Upper lobe of right lung (tissue), 1 donor: ENCODE results near the gene STAMBP. TPM values are rescaled to one million over a fixed set of nuclear protein-coding genes. Genes with fewer than 3 reads are reported as not detected.

ENCODE experiments used
- ATAC-seq: fragments of 200-7000 bp; cut with Tn5 transposase; one replicate; pipeline ENCODE4 v1.9.1; 2020; ENCODE audit warnings: mild to moderate bottlenecking, moderate library complexity
- DNase-seq: peaks from one replicate; pipeline ENCODE4 v3.0.0-alpha.2; 2020
- H3K27ac ChIP-seq: fragments of 200-600 bp; one replicate; pipeline ENCODE4 v1.8.0; 2022
- H3K27me3 ChIP-seq: fragments of 200-600 bp; one replicate; pipeline ENCODE4 v1.8.0; 2022; ENCODE audit warnings: mild to moderate bottlenecking
- H3K36me3 ChIP-seq: fragments of 200-600 bp; one replicate; pipeline ENCODE4 v1.8.0; 2022
- H3K4me1 ChIP-seq: fragments of 200-600 bp; one replicate; pipeline ENCODE4 v1.8.0; 2022
- H3K4me3 ChIP-seq: fragments of 200-600 bp; one replicate; pipeline ENCODE4 v1.8.0; 2022; ENCODE audit warnings: mild to moderate bottlenecking
- H3K9me3 ChIP-seq: fragments of 200-600 bp; one replicate; pipeline ENCODE4 v1.8.0; 2022
- intact Hi-C: fragments of 100-400 bp; cut with DNase I; formaldehyde crosslinking; loops from one replicate; pipeline ENCODE4 v1.11.0; 2022
- total RNA-seq: library from RNA; stranded (reverse); fragmentation: NEBNext Ultra II Directional; extraction: Animal tissue kit (Norgen Biotek cat#: 25700); gene quantifications from one replicate; pipeline ENCODE4 v1.2.1, GENCODE V29; 2021
- TF ChIP-seq, protein P1 (sequence below): fragments of 200-600 bp; IDR thresholded peaks from one replicate; pipeline ENCODE4 v1.8.0; 2022; ENCODE audit warnings: antibody characterized with exemption
- donor health status: DM: no; HTN: yes; CAD: no; lungs with severe emphysema.

STAMBP gene
- total RNA-seq, 1 donor from 2014 or later = 29.9 TPM

GRCh38 chr2:73850009-73850408 is 21.2 kb downstream of the STAMBP start:
- no peaks in the 10 kb centered on the region for H3K4me1 ChIP-seq
- H3K9me3 ChIP-seq = no peaks in the 10 kb centered on the region
- ATAC-seq (no peak), DNase-seq (no peak)
- no peaks in the 10 kb centered on the region for H3K27me3 ChIP-seq
- H3K27ac ChIP-seq = no peak overlapping the region
- peaks cover 98% of the 10 kb centered on the region for H3K36me3 ChIP-seq
- TF ChIP-seq, protein P1, sequence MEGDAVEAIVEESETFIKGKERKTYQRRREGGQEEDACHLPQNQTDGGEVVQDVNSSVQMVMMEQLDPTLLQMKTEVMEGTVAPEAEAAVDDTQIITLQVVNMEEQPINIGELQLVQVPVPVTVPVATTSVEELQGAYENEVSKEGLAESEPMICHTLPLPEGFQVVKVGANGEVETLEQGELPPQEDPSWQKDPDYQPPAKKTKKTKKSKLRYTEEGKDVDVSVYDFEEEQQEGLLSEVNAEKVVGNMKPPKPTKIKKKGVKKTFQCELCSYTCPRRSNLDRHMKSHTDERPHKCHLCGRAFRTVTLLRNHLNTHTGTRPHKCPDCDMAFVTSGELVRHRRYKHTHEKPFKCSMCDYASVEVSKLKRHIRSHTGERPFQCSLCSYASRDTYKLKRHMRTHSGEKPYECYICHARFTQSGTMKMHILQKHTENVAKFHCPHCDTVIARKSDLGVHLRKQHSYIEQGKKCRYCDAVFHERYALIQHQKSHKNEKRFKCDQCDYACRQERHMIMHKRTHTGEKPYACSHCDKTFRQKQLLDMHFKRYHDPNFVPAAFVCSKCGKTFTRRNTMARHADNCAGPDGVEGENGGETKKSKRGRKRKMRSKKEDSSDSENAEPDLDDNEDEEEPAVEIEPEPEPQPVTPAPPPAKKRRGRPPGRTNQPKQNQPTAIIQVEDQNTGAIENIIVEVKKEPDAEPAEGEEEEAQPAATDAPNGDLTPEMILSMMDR = no peak
- intact Hi-C loops = no loop called here
- no peak overlapping the region for H3K4me3 ChIP-seq

DNA sequence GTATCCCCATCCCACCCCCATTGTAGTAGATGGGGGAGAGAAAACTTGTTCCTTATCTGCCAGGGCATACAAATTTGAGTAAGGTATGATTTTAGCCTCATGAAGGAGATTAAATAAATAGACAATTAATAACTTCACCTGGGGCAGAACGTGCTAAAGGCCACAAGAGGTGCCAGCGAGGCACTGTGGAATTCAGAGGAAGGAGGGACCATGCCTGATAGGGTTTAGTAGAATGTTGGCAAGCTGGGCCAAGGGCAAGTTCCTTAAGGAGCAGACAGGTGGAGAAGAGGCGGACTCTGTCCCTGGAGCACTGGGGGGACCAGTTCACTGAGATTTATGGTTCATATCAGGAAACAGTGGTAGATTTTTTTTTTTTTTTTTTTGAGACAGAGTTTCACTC is 22.5 kb downstream of the STAMBP start:
- Histone ChIP-seq H3K9me3 (no peaks in the 10 kb centered on the region), H3K4me3 (no peak overlapping the region), H3K27ac (no peak overlapping the region), H3K36me3 (peaks cover 98% of the 10 kb centered on the region), H3K4me1 (no peaks in the 10 kb centered on the region), H3K27me3 (no peaks in the 10 kb centered on the region)
- intact Hi-C loops = no loop called here
- DNase-seq = no peak
- TF ChIP-seq, protein P1 = no peak
- ATAC-seq = peak; percentile 14

DNA sequence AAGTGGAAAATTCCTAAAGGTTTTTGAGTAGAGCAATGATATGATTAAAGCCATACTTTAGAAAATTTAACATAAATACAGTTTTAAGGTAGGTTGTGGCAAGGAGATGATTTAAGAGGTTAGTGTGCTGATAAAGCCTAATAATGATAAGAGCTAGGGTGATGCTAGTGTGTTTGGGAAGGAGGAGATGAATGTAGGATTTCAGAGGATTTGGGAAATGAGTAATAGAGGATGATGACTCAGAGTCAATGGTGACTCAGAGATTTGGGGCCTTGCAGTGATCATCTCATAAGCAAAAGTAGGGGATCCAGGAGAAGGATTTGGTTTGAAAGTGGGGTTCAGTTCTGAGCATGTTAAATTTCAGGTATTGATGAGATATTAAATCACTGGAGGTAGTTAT is 23.3 kb downstream of the STAMBP start:
- H3K27ac ChIP-seq = no peak overlapping the region
- H3K4me1 ChIP-seq = no peaks in the 10 kb centered on the region
- H3K9me3 ChIP-seq = no peaks in the 10 kb centered on the region
- peaks cover 97% of the 10 kb centered on the region for H3K36me3 ChIP-seq
- no peak overlapping the region for H3K4me3 ChIP-seq
- TF ChIP-seq, protein P1 = no peak
- intact Hi-C loops = no loop called here
- H3K27me3 ChIP-seq = no peaks in the 10 kb centered on the region
- ATAC-seq = no peak
- DNase-seq = no peak

GRCh38 chr2:73855526-73855925 is 26.8 kb downstream of the STAMBP start:
- intact Hi-C loops = no loop called here
- Histone ChIP-seq H3K9me3 (no peaks in the 10 kb centered on the region), H3K27ac (no peak overlapping the region), H3K4me1 (no peaks in the 10 kb centered on the region), H3K36me3 (peaks cover 93% of the 10 kb centered on the region), H3K27me3 (no peaks in the 10 kb centered on the region), H3K4me3 (no peak overlapping the region)
- ATAC-seq (no peak), DNase-seq (no peak)
- TF ChIP-seq, protein P1 = no peak

GRCh38 chr2:73856214-73856613 is 27.5 kb downstream of the STAMBP start:
- no peaks in the 10 kb centered on the region for H3K27me3 ChIP-seq
- TF ChIP-seq, protein P1 = no peak
- H3K36me3 ChIP-seq = peaks cover 93% of the 10 kb centered on the region
- DNase-seq (no peak), ATAC-seq (no peak)
- intact Hi-C loops = no loop called here
- no peak overlapping the region for H3K27ac ChIP-seq
- no peak overlapping the region for H3K4me3 ChIP-seq
- H3K4me1 ChIP-seq = no peaks in the 10 kb centered on the region
- H3K9me3 ChIP-seq = no peaks in the 10 kb centered on the region
